ENCODE measurements around the gene VCX3B. TPM values are rescaled to one million over a fixed set of nuclear protein-coding genes. Genes with fewer than 3 reads are reported as not detected.

Gene VCX3B
- total and polyA plus RNA-seq, 2 of the 4 experiments (the other 2 are of a cell fraction) = not detected

DNA sequence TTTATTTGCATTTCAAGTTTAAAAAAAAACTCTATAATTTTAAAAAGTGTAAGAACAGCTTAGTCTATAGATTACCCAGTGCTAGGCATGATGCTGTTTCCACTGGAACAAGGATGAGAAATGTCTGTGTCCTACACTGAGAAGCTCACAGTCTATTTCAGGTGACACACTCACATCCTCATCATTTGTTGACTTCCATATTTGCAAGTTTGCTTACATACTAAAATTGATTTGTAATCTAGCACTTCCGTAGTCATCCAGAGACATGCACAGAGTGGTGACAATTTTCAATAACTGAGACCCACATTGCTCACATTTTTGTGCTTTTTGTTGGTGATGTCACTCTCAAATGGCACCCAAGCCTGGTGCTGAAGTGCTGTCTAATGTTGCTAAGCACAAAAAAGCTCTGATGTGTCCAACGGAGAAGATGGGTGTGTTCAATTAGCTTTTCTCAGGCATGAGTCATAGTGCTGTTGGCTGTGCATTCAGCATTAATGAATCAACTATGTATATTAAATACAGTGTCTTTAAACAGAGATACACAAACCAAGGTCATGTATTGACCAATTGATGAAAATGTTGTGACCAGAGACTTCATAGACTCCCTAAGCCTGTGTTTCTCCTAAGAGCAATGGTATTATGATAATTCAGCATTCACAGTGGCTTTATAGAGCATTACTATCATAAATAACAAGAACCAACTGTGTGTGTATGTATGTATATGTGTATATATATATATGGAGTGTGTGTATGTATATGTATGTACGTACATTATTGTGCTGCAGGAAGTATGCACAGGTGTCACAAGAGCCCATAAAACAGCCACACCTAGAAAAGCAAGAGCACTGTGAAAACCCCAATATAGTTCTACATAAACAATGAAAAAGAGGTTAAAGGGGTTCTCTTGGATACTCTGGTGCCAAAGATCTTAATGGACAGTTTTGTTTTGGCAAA is 31.2 kb upstream of the VCX3B start:
- H3K4me3 ChIP-seq (ENCODE audit: insufficient read depth, low read depth, low read length) = no peak overlapping the region
- H3K9me1 ChIP-seq (ENCODE audit: insufficient read depth, low read length) = no peaks in the 10 kb centered on the region
- no peak overlapping the region for H3K9ac ChIP-seq (ENCODE audit: low read depth, low read length)
- no peak overlapping the region for H2AK9ac ChIP-seq (replicated peaks; ENCODE audit: low read depth, low read length, poor library complexity)
- BruUV-seq (replicated peaks) = no TSS peak
- no peak overlapping the region for H2BK15ac ChIP-seq (ENCODE audit: low read depth, low read length)
- H4K91ac ChIP-seq (ENCODE audit: insufficient read depth, low read depth, low read length) = no peak overlapping the region
- H3K27ac ChIP-seq (ENCODE audit: insufficient read depth, low read length) = no peak overlapping the region
- no peak overlapping the region for H2AFZ ChIP-seq (replicated peaks; ENCODE audit: low read length, poor library complexity)
- in situ Hi-C loops (cut with MboI; ENCODE audit: low sequenced_read_pairs) (no loop called here), intact Hi-C loops (cut with micrococcal nuclease) (no loop called here), dilution Hi-C loops (cut with HindIII; ENCODE audit: low sequenced_read_pairs, unreplicated experiment) (no loop called here)
- no peak overlapping the region for H2AK5ac ChIP-seq (ENCODE audit: low read depth, low read length)
- H3K9me3 ChIP-seq (ENCODE audit: control insufficient read depth, insufficient read depth, low read length) = peaks cover 10% of the 10 kb centered on the region; the same call in 1 of the 2 replicates
- H3K14ac ChIP-seq (replicated peaks; ENCODE audit: low read depth, low read length) = no peak overlapping the region
- TF ChIP-seq MAZ (IDR thresholded peaks at IDR 0.05; ENCODE audit: borderline replicate concordance, low read depth, low read length) (no peak), CHD1 (IDR thresholded peaks at IDR 0.05; ENCODE audit: low read depth, low read length) (no peak), RFX5 (IDR thresholded peaks at IDR 0.05; ENCODE audit: low read depth, low read length) (no peak), CEBPB (IDR thresholded peaks at IDR 0.05; ENCODE audit: low read depth, low read length) (no peak), SMC3 (IDR thresholded peaks at IDR 0.05; ENCODE audit: low read depth, low read length) (no peak), RCOR1 (IDR thresholded peaks at IDR 0.05; ENCODE audit: insufficient replicate concordance, low read length) (no peak), BHLHE40 (IDR thresholded peaks at IDR 0.05; ENCODE audit: low read depth, low read length) (no peak), NFE2L2 (IDR thresholded peaks at IDR 0.05; ENCODE audit: low read depth, low read length) (no peak), MAFK (IDR thresholded peaks at IDR 0.05; ENCODE audit: low read depth, low read length) (no peak)
- TF ChIP-seq, protein P1, sequence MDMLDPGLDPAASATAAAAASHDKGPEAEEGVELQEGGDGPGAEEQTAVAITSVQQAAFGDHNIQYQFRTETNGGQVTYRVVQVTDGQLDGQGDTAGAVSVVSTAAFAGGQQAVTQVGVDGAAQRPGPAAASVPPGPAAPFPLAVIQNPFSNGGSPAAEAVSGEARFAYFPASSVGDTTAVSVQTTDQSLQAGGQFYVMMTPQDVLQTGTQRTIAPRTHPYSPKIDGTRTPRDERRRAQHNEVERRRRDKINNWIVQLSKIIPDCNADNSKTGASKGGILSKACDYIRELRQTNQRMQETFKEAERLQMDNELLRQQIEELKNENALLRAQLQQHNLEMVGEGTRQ (IDR thresholded peaks at IDR 0.05; ENCODE audit: low read depth, low read length) = no peak
- TF ChIP-seq, protein P2, sequence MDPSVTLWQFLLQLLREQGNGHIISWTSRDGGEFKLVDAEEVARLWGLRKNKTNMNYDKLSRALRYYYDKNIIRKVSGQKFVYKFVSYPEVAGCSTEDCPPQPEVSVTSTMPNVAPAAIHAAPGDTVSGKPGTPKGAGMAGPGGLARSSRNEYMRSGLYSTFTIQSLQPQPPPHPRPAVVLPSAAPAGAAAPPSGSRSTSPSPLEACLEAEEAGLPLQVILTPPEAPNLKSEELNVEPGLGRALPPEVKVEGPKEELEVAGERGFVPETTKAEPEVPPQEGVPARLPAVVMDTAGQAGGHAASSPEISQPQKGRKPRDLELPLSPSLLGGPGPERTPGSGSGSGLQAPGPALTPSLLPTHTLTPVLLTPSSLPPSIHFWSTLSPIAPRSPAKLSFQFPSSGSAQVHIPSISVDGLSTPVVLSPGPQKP (IDR thresholded peaks at IDR 0.05; ENCODE audit: borderline replicate concordance, low read depth, low read length) = no peak
- TF ChIP-seq, protein P3, sequence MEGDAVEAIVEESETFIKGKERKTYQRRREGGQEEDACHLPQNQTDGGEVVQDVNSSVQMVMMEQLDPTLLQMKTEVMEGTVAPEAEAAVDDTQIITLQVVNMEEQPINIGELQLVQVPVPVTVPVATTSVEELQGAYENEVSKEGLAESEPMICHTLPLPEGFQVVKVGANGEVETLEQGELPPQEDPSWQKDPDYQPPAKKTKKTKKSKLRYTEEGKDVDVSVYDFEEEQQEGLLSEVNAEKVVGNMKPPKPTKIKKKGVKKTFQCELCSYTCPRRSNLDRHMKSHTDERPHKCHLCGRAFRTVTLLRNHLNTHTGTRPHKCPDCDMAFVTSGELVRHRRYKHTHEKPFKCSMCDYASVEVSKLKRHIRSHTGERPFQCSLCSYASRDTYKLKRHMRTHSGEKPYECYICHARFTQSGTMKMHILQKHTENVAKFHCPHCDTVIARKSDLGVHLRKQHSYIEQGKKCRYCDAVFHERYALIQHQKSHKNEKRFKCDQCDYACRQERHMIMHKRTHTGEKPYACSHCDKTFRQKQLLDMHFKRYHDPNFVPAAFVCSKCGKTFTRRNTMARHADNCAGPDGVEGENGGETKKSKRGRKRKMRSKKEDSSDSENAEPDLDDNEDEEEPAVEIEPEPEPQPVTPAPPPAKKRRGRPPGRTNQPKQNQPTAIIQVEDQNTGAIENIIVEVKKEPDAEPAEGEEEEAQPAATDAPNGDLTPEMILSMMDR (conservative IDR thresholded peaks at IDR 0.05; ENCODE audit: low read depth, low read length) = no peak
- no peak overlapping the region for H3K4ac ChIP-seq (ENCODE audit: low read depth, low read length)
- no peak overlapping the region for H3K4me2 ChIP-seq (ENCODE audit: low read depth, low read length)
- no peak overlapping the region for H4K8ac ChIP-seq (ENCODE audit: low read depth in 2 of 2, low read length in 2 of 2)
- no peak for ATAC-seq (ENCODE audit: low read depth)
- ChIA-PET POLR2A (ENCODE audit: unreplicated experiment) (no interaction called here), CTCF (no interaction called here)
- H3K27me3 ChIP-seq (ENCODE audit: control insufficient read depth, insufficient read depth, low read length) = no peaks in the 10 kb centered on the region
- H3K56ac ChIP-seq (ENCODE audit: extremely low read depth, insufficient read depth, low read length) = no peak overlapping the region
- H3K18ac ChIP-seq (ENCODE audit: low read depth, low read length) = no peak overlapping the region
- H2BK20ac ChIP-seq (ENCODE audit: low read depth, low read length) = no peak overlapping the region
- no peak overlapping the region for H4K5ac ChIP-seq (ENCODE audit: low read depth, low read length)
- H3K23ac ChIP-seq (ENCODE audit: low read depth, low read length) = no peak overlapping the region
- no peaks in the 10 kb centered on the region for H3K4me1 ChIP-seq (ENCODE audit: control insufficient read depth, insufficient read depth, low read length)
- H3K36me3 ChIP-seq (ENCODE audit: control insufficient read depth, insufficient read depth, low read length) = no peaks in the 10 kb centered on the region
- DNase-seq = no peak
- H3K79me1 ChIP-seq (ENCODE audit: low read depth in 1 of 2, low read length in 2 of 2) = no peaks in the 10 kb centered on the region
- H2BK5ac ChIP-seq (ENCODE audit: low read depth, low read length, poor library complexity, severe bottlenecking) = no peak overlapping the region
- no peaks in the 10 kb centered on the region for H4K20me1 ChIP-seq (ENCODE audit: insufficient read depth, low read length)
- no peak overlapping the region for H2BK120ac ChIP-seq (ENCODE audit: low read depth, low read length)
- no CpG with 5 or more reads among the region's 3 CpGs for WGBS, 2 experiments (ENCODE audit: extremely low coverage in 2 of 2, insufficient read length in 1 of 2)

Data from IMR-90 (cell line).